GM21528 (cell line): Measurements from ENCODE around the gene CASQ1.

ENCODE experiments used
- ATAC-seq: cut with Tn5 transposase; IDR thresholded peaks from one replicate; pipeline ENCODE4 v1.9.1; 2021; ENCODE audit warnings: mild to moderate bottlenecking, moderate library complexity; ENCODE audit not compliant: unreplicated experiment, low FRiP score

The CASQ1 gene

DNA sequence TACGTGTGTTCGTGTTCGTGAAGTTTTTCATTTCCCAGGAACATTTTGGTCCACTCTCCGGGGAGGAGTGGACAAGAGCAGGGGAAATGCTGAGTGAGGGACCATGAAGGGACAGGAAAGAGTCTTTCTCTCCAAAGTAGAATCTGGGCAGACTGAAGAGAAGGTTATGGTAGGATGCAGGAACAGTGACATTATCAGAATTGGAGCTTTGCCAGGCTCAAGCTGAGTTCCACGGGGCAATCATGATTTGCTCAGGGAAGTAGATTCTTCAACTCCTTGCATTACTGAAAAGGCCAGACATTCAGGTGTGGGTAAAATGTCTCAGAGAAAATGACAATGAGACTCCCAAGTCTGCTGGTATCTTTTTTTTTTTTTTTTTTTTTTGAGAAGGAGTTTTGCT is 22.4 kb upstream of the CASQ1 start:
- no peak for ATAC-seq

DNA sequence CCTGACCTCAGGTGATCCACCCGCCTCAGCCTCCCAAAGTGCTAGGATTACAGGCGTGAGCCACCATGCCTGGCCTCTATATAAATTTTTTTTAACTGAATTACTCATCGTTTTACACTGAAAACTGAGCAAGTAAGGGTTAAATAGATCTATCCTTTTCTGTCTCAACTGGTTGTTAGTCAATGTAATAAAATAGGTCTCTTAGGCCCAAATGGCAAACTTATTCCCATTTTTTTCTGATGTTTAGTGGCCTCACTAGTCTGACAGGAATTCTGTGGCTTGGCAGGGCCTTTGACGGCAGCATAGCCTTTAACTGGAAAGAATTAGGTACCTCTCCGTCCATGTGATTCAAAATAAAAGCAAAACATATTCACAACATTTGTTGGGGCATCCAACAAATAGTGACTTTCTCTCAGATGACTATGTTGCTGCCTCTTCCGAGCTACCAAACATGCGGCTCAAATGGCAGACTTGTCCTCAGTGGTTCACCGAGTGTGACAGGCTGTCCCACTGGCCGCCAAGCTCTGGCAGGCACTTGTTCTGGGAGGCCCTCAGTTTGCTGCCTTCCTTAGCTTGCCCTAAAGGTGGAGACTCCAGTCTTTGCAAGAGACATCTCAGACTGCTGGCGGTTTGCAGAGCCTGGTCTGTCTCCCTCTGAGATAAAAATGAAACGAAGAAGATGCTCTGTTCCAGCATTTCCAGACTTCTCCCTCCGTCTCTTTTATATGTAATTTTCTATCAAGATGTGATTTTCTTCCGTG is 21.6 kb upstream of the CASQ1 start:
- no peak for ATAC-seq

DNA sequence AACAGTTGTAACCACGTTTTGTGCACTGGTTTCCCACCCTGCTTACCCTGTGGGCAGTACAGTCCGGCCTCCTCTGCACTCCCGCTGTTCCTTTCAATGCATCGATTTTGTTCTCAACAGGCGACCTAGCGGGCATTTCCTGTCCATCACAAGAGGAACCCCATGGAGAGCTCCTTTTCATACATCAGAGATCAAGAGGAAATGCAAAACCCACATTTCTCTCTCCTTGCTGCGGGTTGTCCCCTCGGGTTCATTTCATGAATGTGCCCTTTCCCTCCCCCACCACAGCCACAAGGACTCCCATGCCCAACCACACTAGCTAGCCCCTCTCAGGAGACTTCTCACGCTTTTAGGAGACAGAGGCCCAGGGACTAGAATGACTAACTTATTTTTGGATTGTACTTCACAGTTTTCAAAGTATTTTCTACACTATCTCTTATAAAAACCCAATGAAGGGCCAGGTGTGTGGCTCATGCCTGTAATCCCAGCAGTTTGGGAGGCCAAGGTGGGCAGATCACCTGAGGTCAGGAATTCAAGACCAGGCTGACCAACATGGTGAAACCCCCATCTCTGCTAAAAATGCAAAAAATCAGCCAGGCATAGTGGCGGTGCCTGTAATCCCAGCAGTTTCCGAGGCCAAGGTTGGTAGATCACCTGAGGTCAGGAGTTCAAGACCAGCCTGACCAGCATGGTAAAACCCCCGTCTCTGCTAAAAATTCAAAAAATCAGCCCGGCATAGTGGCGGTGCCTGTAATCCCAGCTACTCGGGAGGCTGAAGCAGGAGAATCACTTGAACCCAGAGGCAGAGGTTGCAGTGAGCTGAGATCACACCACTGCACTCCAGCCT is 20.6 kb upstream of the CASQ1 start:
- ATAC-seq = peak; percentile 55

DNA sequence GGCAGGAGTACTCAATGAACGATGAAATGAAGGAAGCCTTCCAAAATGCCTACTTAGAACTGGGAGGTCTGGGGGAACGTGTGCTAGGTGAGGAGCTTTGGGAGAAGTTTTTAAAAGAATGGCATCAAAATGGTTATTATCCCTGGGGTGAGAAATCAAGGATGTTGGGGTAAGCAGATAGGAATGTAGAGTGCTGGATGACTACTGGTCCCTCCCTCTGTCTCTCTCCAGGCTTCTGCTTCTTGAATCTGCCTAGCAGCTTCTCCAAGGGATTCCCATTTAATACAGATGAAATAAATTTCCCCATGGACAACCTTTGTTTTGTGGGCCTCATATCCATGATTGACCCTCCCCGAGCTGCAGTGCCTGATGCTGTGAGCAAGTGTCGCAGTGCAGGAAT is 19.0 kb upstream of the CASQ1 start:
- ATAC-seq = no peak

DNA sequence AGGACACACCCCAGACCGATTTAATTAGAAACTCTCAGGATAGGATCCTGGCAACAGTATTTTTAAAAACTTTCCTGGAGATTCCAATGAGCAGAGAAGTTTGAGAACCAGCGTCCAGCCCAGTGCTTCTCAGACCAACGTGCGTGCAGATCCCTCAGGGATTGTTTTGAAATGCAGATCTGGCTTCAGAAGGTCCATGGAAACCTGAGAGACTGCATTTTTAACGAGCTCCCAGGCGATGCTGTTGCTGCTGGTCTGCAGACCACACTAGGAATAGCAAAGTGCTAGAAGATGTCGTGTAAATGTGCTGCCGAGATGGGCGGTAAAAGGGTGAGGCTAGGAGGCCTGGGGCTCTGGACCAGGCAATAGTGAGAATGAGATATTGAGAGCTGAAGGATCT is 18.4 kb upstream of the CASQ1 start:
- no peak for ATAC-seq

DNA sequence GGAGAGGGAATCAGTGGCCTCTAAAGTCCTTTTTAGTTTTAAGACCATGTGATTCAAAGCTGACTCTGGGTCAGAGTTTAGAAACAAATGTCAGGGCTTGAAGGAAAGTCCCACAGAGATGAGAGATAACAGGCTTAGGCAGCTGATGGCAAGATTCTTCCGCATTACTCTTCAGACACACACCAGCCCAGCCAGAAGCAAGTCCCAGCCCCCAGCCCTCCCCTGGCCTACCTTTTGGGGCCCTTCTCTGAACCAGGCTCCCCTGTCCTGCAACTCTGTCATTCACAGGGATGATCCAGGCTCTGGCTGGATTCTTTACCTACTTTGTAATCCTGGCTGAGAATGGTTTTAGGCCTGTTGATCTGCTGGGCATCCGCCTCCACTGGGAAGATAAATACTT is 13.1 kb upstream of the CASQ1 start:
- no peak for ATAC-seq

DNA sequence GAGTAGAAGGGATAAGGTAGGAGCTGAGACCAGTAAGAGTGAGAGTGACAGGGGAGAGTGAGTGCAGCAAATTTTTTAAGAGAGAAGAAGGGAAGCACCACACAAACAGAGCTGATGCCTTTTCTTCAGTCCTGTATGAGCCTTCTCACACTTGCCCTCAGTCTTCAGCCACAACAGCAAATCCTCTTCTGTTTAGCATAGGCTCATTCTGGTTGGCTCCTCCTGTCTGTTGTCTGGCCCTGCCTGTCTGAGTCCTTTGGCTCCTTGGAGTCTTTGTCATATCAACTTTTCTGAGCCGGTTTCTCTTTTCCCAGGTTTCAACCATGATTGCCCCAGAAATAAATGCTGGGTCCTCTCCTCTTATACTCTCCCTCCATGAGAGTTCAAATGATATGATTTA is 12.7 kb upstream of the CASQ1 start:
- no peak for ATAC-seq

DNA sequence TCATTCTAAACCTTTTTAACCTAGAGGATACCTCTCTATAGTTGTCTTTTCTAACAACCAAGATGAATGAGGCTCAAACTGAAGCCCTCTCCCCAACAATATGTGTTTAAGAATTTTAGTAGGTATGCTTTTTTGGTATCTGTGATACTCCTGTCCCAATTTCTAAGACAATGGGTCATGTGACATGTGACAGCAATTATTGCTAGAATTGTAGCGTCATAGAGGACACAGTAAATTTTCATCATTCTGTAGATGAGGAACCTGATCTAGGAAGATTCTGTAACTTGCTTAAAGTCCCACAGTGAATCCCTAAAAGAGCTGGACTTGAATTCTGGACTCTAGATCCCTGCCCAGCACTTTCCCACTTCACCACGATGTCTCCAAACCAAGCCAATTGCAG is 11.6 kb upstream of the CASQ1 start:
- ATAC-seq = no peak

DNA sequence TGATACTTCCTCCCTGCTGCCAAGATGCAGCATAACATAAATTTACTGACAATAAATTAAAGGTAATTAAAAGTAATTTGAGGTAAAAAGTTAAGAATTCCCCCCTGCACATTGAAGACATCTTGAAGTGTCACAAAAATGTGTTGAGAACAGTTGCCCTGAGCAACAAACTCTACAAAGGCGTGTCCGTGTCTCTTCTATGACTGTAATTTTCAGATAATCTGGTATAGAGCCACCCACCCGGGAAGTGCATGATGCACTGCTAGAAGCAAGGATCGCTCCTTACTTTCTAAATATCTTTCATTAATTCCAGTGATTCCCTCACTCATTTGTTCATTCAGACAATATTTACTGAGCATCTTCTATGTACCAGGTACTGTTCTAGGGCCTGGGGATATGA is 11.0 kb upstream of the CASQ1 start:
- no peak for ATAC-seq

DNA sequence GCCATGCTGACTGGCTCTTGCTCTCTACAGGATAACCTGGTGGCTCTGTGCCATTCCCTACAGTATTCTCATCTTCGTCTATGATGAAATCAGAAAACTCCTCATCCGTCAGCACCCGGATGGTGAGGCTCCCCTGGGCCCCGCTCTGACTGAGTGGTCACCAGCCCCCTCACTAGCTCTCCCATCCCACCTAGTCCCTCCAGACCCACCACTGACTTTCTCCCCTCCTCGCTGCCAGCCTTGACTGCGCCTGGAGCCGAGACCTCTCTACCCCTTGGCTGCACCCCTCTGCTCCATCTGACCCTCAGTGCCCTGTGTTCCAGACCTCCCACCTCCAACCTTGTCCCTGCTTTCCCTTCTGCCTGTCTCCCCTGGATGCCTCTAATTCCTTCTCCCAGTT is 4.1 kb upstream of the CASQ1 start:
- no peak for ATAC-seq

DNA sequence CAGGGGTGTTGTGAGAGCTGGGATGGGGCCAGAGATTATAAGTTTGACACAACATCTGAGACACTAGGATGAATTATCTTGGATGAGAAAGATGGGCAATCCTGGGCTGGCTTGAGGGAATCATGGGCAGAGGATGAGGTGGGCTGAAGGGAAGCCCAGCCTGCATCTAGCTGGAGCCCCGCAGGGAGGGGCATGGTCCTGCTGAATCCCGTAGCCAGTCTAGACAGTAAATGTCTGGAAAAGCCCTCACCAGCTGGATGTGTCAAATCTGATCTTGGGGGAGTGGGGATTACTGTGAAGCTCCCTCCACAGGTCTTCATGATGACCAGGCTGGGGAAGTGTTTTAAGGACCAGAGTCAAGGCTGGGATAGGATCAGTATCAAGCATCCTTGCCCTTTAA is 3.6 kb upstream of the CASQ1 start:
- ATAC-seq = no peak

DNA sequence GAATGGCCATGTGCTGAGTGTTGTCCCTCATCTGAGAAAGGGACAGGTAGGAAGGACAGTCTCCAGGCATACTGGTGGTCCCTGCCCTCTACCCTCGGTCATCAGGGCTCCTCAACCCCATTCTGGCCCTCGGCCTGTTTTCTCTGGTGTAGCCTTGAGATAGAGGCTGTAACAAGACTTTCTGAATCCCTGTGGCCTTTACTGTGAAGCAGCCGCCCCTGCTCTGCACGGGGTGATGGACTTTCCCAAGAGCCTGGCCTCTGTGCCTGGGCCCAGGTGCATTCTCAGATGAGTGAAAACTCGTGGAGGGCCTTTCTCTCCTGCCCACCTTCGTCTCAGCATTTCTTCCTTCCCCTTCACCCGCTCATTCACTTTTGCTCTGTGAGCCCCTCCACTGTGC is 3.0 kb upstream of the CASQ1 start:
- ATAC-seq = no peak

DNA sequence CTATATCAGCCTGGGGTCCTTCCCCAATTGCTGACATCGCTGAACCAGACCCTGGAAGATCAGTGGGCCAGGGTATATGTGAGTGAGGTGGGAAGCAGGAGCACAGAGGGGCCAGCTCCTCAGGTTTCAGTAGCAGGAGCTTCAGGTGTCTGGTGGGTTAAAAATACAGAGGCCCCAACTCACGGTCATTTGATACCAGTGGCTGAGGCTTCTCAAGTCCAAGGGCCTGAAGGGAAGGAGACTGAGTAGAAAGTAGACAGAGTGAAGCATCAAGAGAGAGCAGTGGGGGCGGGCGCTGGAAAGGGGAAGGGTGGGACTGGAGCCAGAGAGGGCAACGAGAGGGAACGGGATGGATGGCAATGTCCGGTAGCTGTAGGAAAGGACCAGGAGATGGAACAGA is 2.0 kb upstream of the CASQ1 start:
- no peak for ATAC-seq

DNA sequence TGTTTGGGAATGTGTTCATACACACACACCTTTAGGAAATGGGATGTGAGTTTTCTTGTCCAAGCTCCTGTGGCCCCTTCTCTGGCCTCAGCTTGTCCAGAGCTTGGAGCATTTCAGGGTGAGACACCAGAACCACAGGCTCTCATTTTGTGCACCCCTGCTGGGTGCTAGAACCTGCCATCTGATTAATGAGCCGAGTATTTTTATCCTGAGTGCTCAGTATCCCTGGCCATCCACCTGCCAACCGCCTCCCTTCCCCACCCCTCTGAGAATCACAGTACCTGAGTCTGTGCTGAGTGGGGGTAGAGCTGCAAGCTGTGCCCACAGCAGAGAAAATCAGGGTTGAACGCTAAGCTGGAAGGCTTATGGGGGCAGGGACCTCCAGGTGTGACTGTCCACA is 1.4 kb downstream of the CASQ1 start:
- no peak for ATAC-seq

DNA sequence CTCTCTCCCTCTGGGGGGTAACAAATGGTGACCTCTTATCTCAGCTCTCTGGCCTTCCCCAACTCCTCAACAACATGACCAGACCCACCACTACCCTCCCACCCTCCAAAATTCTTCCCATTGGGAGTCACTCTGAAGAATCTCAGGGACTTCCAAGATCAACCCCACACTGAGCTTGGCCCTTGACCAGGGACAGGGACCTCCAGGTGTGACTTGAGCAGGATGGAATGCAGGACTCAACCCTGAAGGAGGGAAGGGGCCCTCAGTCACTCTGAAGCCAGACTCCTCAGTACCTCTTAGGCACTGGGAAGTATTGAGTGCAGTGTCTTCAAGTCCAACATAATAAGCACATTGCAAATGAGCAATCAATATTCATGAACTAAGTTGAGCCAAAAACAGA is 1.9 kb downstream of the CASQ1 start:
- ATAC-seq = no peak

DNA sequence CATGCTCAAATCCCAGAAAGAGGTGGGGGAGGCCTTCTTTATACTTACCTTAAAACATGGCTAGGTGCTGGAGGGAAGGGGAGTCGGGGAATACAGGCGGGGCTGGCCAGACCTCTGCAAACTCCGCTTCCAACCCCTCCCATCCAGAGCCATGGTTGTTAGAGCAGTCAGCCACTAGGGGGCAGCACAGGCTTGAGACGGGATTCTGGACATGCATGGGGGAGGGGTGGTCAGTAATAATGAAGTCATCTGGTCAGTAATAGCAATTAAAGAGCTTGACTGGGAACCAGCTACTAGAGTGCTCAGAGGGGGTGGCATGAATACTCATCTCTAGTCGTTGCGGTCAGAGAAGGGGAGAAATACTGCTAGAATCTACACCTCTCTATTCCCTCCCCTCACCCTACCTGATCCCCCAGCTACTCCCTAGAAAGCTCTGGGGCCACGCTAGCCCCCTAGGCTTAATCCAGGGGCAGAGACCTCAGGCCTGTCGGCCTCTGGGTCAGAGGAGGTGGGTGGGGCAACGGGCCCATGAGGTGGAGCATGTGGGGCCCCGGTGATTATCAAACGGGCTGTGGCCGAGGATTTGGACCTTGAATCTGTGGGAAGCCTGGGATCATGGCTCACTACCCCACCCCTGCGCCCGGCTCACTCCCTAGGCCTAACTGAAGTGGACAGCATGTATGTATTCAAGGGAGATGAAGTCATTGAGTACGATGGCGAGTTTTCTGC is 2.9 kb downstream of the CASQ1 start:
- ATAC-seq = peak; percentile 61

DNA sequence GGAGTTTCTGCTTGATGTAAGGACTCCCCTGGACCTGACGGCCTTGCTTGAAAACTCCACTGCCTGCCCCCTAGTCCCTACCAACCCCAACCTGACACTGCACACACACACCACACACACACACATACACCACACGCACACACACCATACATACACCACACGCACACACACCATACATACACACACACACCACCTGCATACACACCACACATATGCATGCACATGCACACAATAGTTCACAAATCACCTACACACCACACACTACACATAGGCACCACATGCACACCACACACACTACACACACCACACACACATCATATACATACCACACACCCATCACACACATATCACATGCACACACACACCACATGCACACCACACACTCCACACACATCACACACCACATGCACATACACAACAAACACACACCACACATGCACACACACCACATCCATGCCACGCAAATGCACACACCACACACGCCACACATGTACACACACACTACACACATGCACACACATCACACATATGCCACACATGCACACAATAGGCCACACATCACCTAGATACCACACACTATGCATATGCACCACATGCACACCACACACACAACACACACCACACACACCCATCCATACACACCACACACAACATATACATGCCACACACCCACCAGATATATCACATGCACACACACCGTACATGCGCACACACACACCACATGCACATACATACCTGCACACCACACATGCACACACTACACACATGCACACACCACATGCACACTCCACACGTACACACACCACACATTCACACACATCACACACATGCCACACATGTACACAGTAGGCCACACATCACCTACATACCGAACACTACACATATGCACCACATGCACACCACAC is 3.7 kb downstream of the CASQ1 start:
- ATAC-seq = no peak

DNA sequence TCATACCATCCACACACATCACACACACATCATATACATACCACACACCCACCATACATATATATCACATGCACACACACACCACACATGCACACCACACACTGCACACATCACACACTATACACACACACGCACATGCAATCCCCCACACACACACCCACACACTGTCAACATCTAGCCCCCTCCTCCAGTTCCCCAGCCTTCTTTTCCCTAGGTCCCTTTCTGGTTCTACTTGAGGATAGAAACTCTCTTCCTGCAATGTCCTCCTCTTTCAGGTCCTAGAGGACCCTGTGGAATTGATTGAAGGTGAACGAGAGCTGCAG is 4.3 kb downstream of the CASQ1 start:
- ATAC-seq = no peak

DNA sequence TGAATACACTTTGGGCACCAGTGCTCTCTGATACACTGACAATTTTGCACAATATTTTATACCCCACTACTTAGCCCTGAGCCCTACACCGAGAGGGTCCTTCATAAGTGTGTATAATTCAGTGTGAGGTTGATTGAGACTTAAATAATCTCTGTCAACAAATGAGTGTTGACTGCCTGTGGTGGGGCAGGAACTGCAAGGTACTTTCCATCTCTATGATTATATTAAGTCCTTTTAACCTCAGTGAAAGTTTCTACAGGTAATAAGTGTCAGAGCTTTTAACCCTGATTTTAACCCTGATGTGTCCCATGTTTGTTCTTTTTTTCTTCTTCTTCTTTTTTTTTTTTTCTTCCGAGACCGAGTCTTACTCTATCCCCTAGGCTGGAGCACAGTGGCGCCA is 5.8 kb downstream of the CASQ1 start:
- no peak for ATAC-seq

DNA sequence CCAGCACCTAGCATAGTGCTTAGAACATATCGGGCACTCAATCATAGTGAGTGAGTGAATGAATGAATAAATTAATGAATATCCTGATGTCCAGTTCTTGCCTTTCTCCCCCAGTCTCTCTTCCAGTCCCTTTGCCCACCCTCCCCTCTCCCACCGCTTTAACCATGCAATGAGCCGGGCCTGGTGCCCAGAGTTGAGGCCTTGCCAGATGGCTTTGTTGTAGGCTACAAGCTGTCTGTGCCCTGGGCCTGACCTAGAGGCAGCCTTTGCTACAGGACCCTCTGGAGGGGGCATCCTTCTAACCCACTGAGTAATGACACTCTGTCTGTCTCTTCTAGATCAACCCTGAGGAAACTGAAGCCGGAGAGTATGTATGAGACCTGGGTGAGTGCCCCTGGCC is 6.9 kb downstream of the CASQ1 start:
- ATAC-seq = no peak

DNA sequence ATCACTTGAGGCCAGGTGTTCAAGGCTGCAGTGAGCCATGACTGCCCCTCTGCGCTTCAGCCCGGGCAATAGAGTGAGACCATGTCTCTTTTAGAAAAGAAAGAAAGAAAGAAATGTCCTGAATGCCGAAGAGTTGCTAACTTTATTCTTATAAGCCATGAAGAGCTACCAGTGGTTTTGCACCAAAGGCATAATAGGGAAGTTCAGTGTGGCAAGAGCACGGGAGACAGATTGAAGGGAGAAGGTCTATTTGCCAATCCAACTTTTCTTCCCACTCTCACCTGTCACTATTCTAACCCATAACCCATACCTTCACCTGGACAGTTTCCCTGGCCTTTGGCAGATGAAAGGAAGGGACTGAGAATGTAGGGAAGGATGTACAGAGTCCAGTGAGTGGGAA is 10.4 kb downstream of the CASQ1 start:
- no peak for ATAC-seq
